ENCODE measurements around the gene MFAP4.
A peak's percentile ranks its signal among the peaks of the same experiment; 100 is the strongest.

The MFAP4 gene

GRCh38 chr17:19370493-19370960 lies 16.5 kb downstream of the MFAP4 start:
- WGBS (ENCODE audit: insufficient coverage, insufficient read length): no CpG with 5 or more reads among the region's 7 CpGs
- Histone ChIP-seq H3K4me1 (ENCODE audit: control insufficient read depth, insufficient read depth, low read length) (peaks cover 3% of the 10 kb centered on the region), H3K36me3 (ENCODE audit: control insufficient read depth, insufficient read depth, low read length) (no peaks in the 10 kb centered on the region), H3K27ac (ENCODE audit: low read length) (no peak overlapping the region), H3K4me3 (ENCODE audit: low read length) (no peak overlapping the region), H3K9me3 (ENCODE audit: control insufficient read depth, insufficient read depth, low read length) (no peaks in the 10 kb centered on the region), H3K27me3 (ENCODE audit: control insufficient read depth, insufficient read depth, low read length) (no peaks in the 10 kb centered on the region)
- DNase-seq (ENCODE audit: low read depth, low spot score): no peak

GRCh38 chr17:19369846-19370492 lies 17.0 kb downstream of the MFAP4 start:
- Histone ChIP-seq H3K4me1 (ENCODE audit: control insufficient read depth, insufficient read depth, low read length) (peaks cover 3% of the 10 kb centered on the region), H3K4me3 (ENCODE audit: low read length) (no peak overlapping the region), H3K27ac (ENCODE audit: low read length) (no peak overlapping the region), H3K36me3 (ENCODE audit: control insufficient read depth, insufficient read depth, low read length) (no peaks in the 10 kb centered on the region), H3K9me3 (ENCODE audit: control insufficient read depth, insufficient read depth, low read length) (no peaks in the 10 kb centered on the region), H3K27me3 (ENCODE audit: control insufficient read depth, insufficient read depth, low read length) (no peaks in the 10 kb centered on the region)
- WGBS (ENCODE audit: insufficient coverage, insufficient read length): no CpG with 5 or more reads among the region's 12 CpGs
- DNase-seq (ENCODE audit: low read depth, low spot score): no peak

- no peak for DNase-seq (ENCODE audit: low read depth, low spot score)
- H3K4me3 ChIP-seq (ENCODE audit: low read length): no peak overlapping the region
- peaks cover 3% of the 10 kb centered on the region for H3K4me1 ChIP-seq (ENCODE audit: control insufficient read depth, insufficient read depth, low read length)
- no CpG with 5 or more reads among the region's 16 CpGs for WGBS (ENCODE audit: insufficient coverage, insufficient read length)
- no peaks in the 10 kb centered on the region for H3K27me3 ChIP-seq (ENCODE audit: control insufficient read depth, insufficient read depth, low read length)
- H3K27ac ChIP-seq (ENCODE audit: low read length): no peak overlapping the region
- H3K36me3 ChIP-seq (ENCODE audit: control insufficient read depth, insufficient read depth, low read length): no peaks in the 10 kb centered on the region
- no peaks in the 10 kb centered on the region for H3K9me3 ChIP-seq (ENCODE audit: control insufficient read depth, insufficient read depth, low read length)
Measured at GRCh38 chr17:19369107-19369778, 17.7 kb downstream of the MFAP4 start.

- no peaks in the 10 kb centered on the region for H3K9me3 ChIP-seq (ENCODE audit: control insufficient read depth, insufficient read depth, low read length)
- no peak for DNase-seq (ENCODE audit: low read depth, low spot score)
- H3K4me3 ChIP-seq (ENCODE audit: low read length): no peak overlapping the region
- H3K36me3 ChIP-seq (ENCODE audit: control insufficient read depth, insufficient read depth, low read length): no peaks in the 10 kb centered on the region
- WGBS (ENCODE audit: insufficient coverage, insufficient read length): no CpG with 5 or more reads among the region's 4 CpGs
- H3K4me1 ChIP-seq (ENCODE audit: control insufficient read depth, insufficient read depth, low read length): peaks cover 3% of the 10 kb centered on the region
- H3K27ac ChIP-seq (ENCODE audit: low read length): no peak overlapping the region
- H3K27me3 ChIP-seq (ENCODE audit: control insufficient read depth, insufficient read depth, low read length): no peaks in the 10 kb centered on the region
Measured at GRCh38 chr17:19368229-19368628, 18.8 kb downstream of the MFAP4 start.

GRCh38 chr17:19366637-19366972 lies 20.4 kb downstream of the MFAP4 start:
- no peaks in the 10 kb centered on the region for H3K27me3 ChIP-seq (ENCODE audit: control insufficient read depth, insufficient read depth, low read length)
- H3K4me3 ChIP-seq (ENCODE audit: low read length): no peak overlapping the region
- H3K9me3 ChIP-seq (ENCODE audit: control insufficient read depth, insufficient read depth, low read length): no peaks in the 10 kb centered on the region
- no CpG with 5 or more reads among the region's 5 CpGs for WGBS (ENCODE audit: insufficient coverage, insufficient read length)
- DNase-seq (ENCODE audit: low read depth, low spot score): no peak
- no peak overlapping the region for H3K27ac ChIP-seq (ENCODE audit: low read length)
- H3K4me1 ChIP-seq (ENCODE audit: control insufficient read depth, insufficient read depth, low read length): no peaks in the 10 kb centered on the region
- no peaks in the 10 kb centered on the region for H3K36me3 ChIP-seq (ENCODE audit: control insufficient read depth, insufficient read depth, low read length)

GRCh38 chr17:19365833-19366636 lies 21.0 kb downstream of the MFAP4 start:
- Histone ChIP-seq H3K9me3 (ENCODE audit: control insufficient read depth, insufficient read depth, low read length) (no peaks in the 10 kb centered on the region), H3K4me1 (ENCODE audit: control insufficient read depth, insufficient read depth, low read length) (no peaks in the 10 kb centered on the region), H3K27ac (ENCODE audit: low read length) (no peak overlapping the region), H3K27me3 (ENCODE audit: control insufficient read depth, insufficient read depth, low read length) (no peaks in the 10 kb centered on the region), H3K36me3 (ENCODE audit: control insufficient read depth, insufficient read depth, low read length) (no peaks in the 10 kb centered on the region), H3K4me3 (ENCODE audit: low read length) (no peak overlapping the region)
- no peak for DNase-seq (ENCODE audit: low read depth, low spot score)
- whole genome bisulfite sequencing (ENCODE audit: insufficient coverage, insufficient read length): no CpG with 5 or more reads among the region's 9 CpGs

GRCh38 chr17:19365499-19365817 lies 21.5 kb downstream of the MFAP4 start:
- no peak overlapping the region for H3K27ac ChIP-seq (ENCODE audit: low read length)
- no CpG with 5 or more reads among the region's 4 CpGs for WGBS (ENCODE audit: insufficient coverage, insufficient read length)
- H3K4me3 ChIP-seq (ENCODE audit: low read length): no peak overlapping the region
- no peaks in the 10 kb centered on the region for H3K4me1 ChIP-seq (ENCODE audit: control insufficient read depth, insufficient read depth, low read length)
- no peaks in the 10 kb centered on the region for H3K36me3 ChIP-seq (ENCODE audit: control insufficient read depth, insufficient read depth, low read length)
- H3K27me3 ChIP-seq (ENCODE audit: control insufficient read depth, insufficient read depth, low read length): no peaks in the 10 kb centered on the region
- no peak for DNase-seq (ENCODE audit: low read depth, low spot score)
- H3K9me3 ChIP-seq (ENCODE audit: control insufficient read depth, insufficient read depth, low read length): no peaks in the 10 kb centered on the region

GRCh38 chr17:19364699-19365498 lies 22.1 kb downstream of the MFAP4 start:
- H3K27me3 ChIP-seq (ENCODE audit: control insufficient read depth, insufficient read depth, low read length): no peaks in the 10 kb centered on the region
- no peaks in the 10 kb centered on the region for H3K36me3 ChIP-seq (ENCODE audit: control insufficient read depth, insufficient read depth, low read length)
- H3K4me1 ChIP-seq (ENCODE audit: control insufficient read depth, insufficient read depth, low read length): no peaks in the 10 kb centered on the region
- DNase-seq (ENCODE audit: low read depth, low spot score): no peak
- no peak overlapping the region for H3K27ac ChIP-seq (ENCODE audit: low read length)
- H3K4me3 ChIP-seq (ENCODE audit: low read length): no peak overlapping the region
- no CpG with 5 or more reads among the region's 14 CpGs for WGBS (ENCODE audit: insufficient coverage, insufficient read length)
- no peaks in the 10 kb centered on the region for H3K9me3 ChIP-seq (ENCODE audit: control insufficient read depth, insufficient read depth, low read length)

GRCh38 chr17:19363460-19364035 lies 23.4 kb downstream of the MFAP4 start:
- Histone ChIP-seq H3K27ac (ENCODE audit: low read length) (no peak overlapping the region), H3K27me3 (ENCODE audit: control insufficient read depth, insufficient read depth, low read length) (no peaks in the 10 kb centered on the region), H3K4me3 (ENCODE audit: low read length) (no peak overlapping the region), H3K9me3 (ENCODE audit: control insufficient read depth, insufficient read depth, low read length) (no peaks in the 10 kb centered on the region), H3K36me3 (ENCODE audit: control insufficient read depth, insufficient read depth, low read length) (no peaks in the 10 kb centered on the region), H3K4me1 (ENCODE audit: control insufficient read depth, insufficient read depth, low read length) (no peaks in the 10 kb centered on the region)
- WGBS (ENCODE audit: insufficient coverage, insufficient read length): no CpG with 5 or more reads among the region's 6 CpGs
- DNase-seq (ENCODE audit: low read depth, low spot score): no peak

GRCh38 chr17:19363114-19363438 lies 23.9 kb downstream of the MFAP4 start:
- H3K36me3 ChIP-seq (ENCODE audit: control insufficient read depth, insufficient read depth, low read length): no peaks in the 10 kb centered on the region
- no peak for DNase-seq (ENCODE audit: low read depth, low spot score)
- H3K9me3 ChIP-seq (ENCODE audit: control insufficient read depth, insufficient read depth, low read length): no peaks in the 10 kb centered on the region
- H3K27ac ChIP-seq (ENCODE audit: low read length): no peak overlapping the region
- H3K4me3 ChIP-seq (ENCODE audit: low read length): peak overlapping the region; percentile 71; the same call in 1 of the 2 replicates
- no CpG with 5 or more reads among the region's 14 CpGs for WGBS (ENCODE audit: insufficient coverage, insufficient read length)
- H3K4me1 ChIP-seq (ENCODE audit: control insufficient read depth, insufficient read depth, low read length): no peaks in the 10 kb centered on the region
- H3K27me3 ChIP-seq (ENCODE audit: control insufficient read depth, insufficient read depth, low read length): no peaks in the 10 kb centered on the region

All from iPS DF 6.9 (cell line).